HG02870 (cell line): ENCODE data around the gene PDX1.

Source experiments
- ATAC-seq: cut with Tn5 transposase; IDR thresholded peaks from one replicate; pipeline ENCODE4 v1.9.1; 2021; ENCODE audit warnings: mild to moderate bottlenecking, moderate library complexity; ENCODE audit not compliant: unreplicated experiment

The PDX1 gene

GRCh38 chr13:27919934-27920676, at the start of gene PDX1:
PDX1 (plus strand) TSS chr13:27920000; CDS start chr13:27920139, 139 bp downstream.
- no peak for ATAC-seq

- no peak for ATAC-seq
Measured at GRCh38 chr13:27878274-27878673, 41.5 kb upstream of the PDX1 start.

GRCh38 chr13:27889471-27889870, 30.3 kb upstream of the PDX1 start:
- ATAC-seq, result no peak

- ATAC-seq, result no peak
Measured at GRCh38 chr13:27896726-27897125, 23.1 kb upstream of the PDX1 start.

- ATAC-seq, result no peak
Measured at GRCh38 chr13:27904719-27905118, 15.1 kb upstream of the PDX1 start.

- ATAC-seq, result no peak
Measured at GRCh38 chr13:27905650-27906049, 14.2 kb upstream of the PDX1 start.

GRCh38 chr13:27907121-27907787, 12.5 kb upstream of the PDX1 start:
- no peak for ATAC-seq

GRCh38 chr13:27909378-27909777, 10.4 kb upstream of the PDX1 start:
- no peak for ATAC-seq

- ATAC-seq, result no peak
Measured at GRCh38 chr13:27911521-27911920, 8.3 kb upstream of the PDX1 start.

- ATAC-seq, result no peak
Measured at GRCh38 chr13:27913160-27913559, 6.6 kb upstream of the PDX1 start.

- ATAC-seq, result no peak
Measured at GRCh38 chr13:27915301-27916207, 4.2 kb upstream of the PDX1 start.

GRCh38 chr13:27917121-27917947, 2.5 kb upstream of the PDX1 start:
- ATAC-seq, result no peak

- no peak for ATAC-seq
Measured at GRCh38 chr13:27918041-27918917, 1.5 kb upstream of the PDX1 start.

- ATAC-seq, result no peak
Measured at GRCh38 chr13:27918918-27919658, 712 bp upstream of the PDX1 start.

- ATAC-seq, result no peak
Measured at GRCh38 chr13:27919659-27919933, 204 bp upstream of the PDX1 start.

- no peak for ATAC-seq
Measured at GRCh38 chr13:27920677-27921420, 1.0 kb downstream of the PDX1 start.

- no peak for ATAC-seq
Measured at GRCh38 chr13:27921421-27921960, 1.7 kb downstream of the PDX1 start.
